Activated CD4-positive, alpha-beta T cell treated with anti-CD3 and anti-CD28 coated beads, Interleukin-2, amount 10 ng/mL, durations not matched to agents 24 days and 14 days (primary cell): ENCODE data around the gene TMEM150C. TPM values are rescaled to one million over a fixed set of nuclear protein-coding genes. Genes with fewer than 3 reads are reported as not detected.
"Not testable (repeated sequence)": the region's sequence is repeated elsewhere in the genome, so short reads cannot be mapped to it uniquely, and the experiment has no call there.

ENCODE experiments used
- DNase-seq: peaks from one replicate; pipeline ENCODE4 v3.0.0; 2022
- H3K27ac Mint-ChIP-seq: one replicate; pipeline ENCODE4 v1.8.0; 2022; ENCODE audit warnings: mild to moderate bottlenecking, mixed read lengths
- H3K27me3 Mint-ChIP-seq: one replicate; pipeline ENCODE4 v1.8.0; 2022; ENCODE audit warnings: mixed read lengths
- H3K36me3 Mint-ChIP-seq: one replicate; pipeline ENCODE4 v1.8.0; 2022; ENCODE audit warnings: low read depth, mild to moderate bottlenecking, mixed read lengths
- H3K4me1 Mint-ChIP-seq: one replicate; pipeline ENCODE4 v1.8.0; 2021; ENCODE audit warnings: mixed read lengths
- H3K4me3 Mint-ChIP-seq: one replicate; pipeline ENCODE4 v1.8.0; 2022; ENCODE audit warnings: mild to moderate bottlenecking, moderate library complexity, mixed read lengths
- H3K9me3 Mint-ChIP-seq: one replicate; pipeline ENCODE4 v1.8.0; 2021; ENCODE audit warnings: mixed read lengths
- intact Hi-C: fragments of 100-400 bp; cut with micrococcal nuclease; formaldehyde crosslinking; loops from one replicate; pipeline ENCODE4 v1.15.1; 2023
- total RNA-seq: library from RNA; stranded (reverse); gene quantifications from 2 replicates; pipeline ENCODE4 v1.2.3, GENCODE V29; 2022

Gene TMEM150C
- total RNA-seq, 1 donor from 2014 or later, result not detected

DNA sequence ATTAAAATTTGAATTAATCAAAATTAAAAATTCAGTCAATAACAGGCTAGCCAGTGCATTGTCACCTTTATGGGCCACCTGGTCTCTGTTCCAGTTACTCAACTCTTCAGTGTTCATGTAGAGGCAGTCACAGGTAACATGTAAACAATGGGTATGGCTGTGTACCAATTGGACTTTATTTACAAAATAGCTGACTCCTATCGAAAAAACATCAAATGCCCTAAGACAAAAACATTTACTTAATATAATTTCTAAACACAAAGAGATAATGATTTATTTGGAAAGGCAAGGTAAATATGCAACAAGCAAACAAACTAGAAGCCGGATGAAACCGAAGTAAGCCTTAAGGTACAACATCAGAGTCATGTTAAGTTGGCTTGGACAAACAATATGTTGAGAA is 8.8 kb downstream of the TMEM150C start:
- Mint-ChIP-seq H3K4me3 (no peak overlapping the region), H3K36me3 (no peaks in the 10 kb centered on the region), H3K27me3 (peaks cover 11% of the 10 kb centered on the region), H3K4me1 (no peaks in the 10 kb centered on the region), H3K9me3 (peaks cover 3% of the 10 kb centered on the region), H3K27ac (no peak overlapping the region)
- no peak for DNase-seq
- intact Hi-C loops, result no loop called here

DNA sequence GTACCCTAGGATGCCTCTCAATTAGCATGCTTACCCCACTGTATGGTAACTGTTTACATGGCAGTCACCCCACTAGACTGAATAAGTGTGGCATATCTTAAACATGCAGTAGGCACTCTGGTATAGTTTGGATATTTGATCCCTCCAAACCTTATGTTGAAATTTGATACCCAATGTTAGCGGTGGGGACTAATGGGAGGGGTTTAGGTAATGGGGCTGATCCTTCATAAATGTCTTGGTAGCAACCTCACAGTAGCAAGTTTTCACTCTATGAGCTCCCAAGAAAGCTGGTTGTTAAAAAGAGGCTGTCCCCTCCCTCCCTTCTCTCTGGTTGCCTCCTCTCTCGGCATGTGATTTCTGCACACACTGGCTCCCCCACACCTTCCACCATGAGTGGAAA is 10.1 kb downstream of the TMEM150C start:
- intact Hi-C loops, result no loop called here
- no peak for DNase-seq
- Mint-ChIP-seq H3K27ac (no peak overlapping the region), H3K36me3 (no peaks in the 10 kb centered on the region), H3K9me3 (peaks cover 3% of the 10 kb centered on the region), H3K4me1 (no peaks in the 10 kb centered on the region), H3K27me3 (peaks cover 6% of the 10 kb centered on the region), H3K4me3 (no peak overlapping the region)

DNA sequence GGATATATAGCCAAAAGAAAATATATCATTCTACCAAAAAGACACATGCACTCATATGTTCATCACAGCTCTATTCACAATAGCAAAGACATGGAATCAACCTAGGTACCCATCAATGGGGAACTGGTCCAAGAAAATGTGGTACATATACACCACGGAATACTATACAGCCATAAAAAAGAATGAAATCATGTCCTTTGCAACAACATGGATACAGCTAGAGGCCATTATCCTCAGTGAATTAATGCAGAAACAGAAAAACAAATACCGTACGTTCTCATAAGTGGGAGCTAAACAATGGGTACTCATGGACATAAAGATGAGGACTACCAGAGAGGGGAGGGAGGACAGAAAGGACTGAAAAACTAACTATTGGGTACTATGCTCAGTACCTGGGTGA is 13.9 kb downstream of the TMEM150C start:
- H3K27ac Mint-ChIP-seq, H3K4me1 Mint-ChIP-seq, H3K9me3 Mint-ChIP-seq, H3K36me3 Mint-ChIP-seq, H3K4me3 Mint-ChIP-seq, DNase-seq, intact Hi-C loops, H3K27me3 Mint-ChIP-seq: not testable (repeated sequence)

DNA sequence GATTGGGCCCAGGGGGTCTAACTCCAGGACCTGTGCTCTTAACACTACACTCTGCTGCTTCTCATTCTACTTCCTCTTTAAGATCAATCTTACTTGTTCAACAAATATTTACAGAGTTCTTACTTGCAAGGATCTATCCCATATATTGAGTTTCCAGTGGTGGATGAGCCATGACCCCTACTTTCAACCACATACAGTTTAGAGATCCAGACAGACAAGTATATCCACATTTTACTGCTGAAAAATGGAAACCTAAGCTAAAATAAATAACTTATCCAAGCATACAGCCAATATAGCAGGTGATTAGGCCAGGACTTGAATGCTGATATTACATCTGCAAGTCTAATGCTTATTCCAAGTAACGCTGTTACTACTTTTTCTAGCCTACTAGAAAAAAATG is 18.7 kb downstream of the TMEM150C start:
- Mint-ChIP-seq H3K36me3 (no peaks in the 10 kb centered on the region), H3K27ac (no peak overlapping the region), H3K27me3 (peaks cover 7% of the 10 kb centered on the region), H3K9me3 (no peaks in the 10 kb centered on the region), H3K4me3 (no peak overlapping the region), H3K4me1 (no peaks in the 10 kb centered on the region)
- no peak for DNase-seq
- intact Hi-C loops, result no loop called here

DNA sequence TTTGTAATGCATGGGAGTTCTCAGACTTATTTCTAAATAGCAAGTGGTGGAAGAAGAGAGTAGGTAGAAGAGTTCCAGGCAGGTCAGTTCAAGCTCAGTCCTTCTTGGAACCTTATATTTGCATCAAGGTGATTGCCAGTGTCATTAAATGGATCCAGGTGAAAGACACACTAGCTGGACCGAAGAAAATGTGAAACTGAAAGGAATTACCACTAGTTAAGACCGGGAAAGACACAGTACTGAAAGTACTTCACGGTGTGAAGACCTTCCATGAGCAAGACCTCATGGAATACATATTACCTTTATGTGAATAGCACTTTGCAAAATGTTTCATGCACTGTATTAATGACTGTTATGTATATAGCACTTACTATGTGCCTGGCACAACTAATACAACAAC is 19.1 kb downstream of the TMEM150C start:
- no peak for DNase-seq
- H3K36me3 Mint-ChIP-seq, result no peaks in the 10 kb centered on the region
- H3K27ac Mint-ChIP-seq, result no peak overlapping the region
- no peak overlapping the region for H3K4me3 Mint-ChIP-seq
- no peaks in the 10 kb centered on the region for H3K4me1 Mint-ChIP-seq
- no peaks in the 10 kb centered on the region for H3K9me3 Mint-ChIP-seq
- intact Hi-C loops, result no loop called here
- peaks cover 7% of the 10 kb centered on the region for H3K27me3 Mint-ChIP-seq

DNA sequence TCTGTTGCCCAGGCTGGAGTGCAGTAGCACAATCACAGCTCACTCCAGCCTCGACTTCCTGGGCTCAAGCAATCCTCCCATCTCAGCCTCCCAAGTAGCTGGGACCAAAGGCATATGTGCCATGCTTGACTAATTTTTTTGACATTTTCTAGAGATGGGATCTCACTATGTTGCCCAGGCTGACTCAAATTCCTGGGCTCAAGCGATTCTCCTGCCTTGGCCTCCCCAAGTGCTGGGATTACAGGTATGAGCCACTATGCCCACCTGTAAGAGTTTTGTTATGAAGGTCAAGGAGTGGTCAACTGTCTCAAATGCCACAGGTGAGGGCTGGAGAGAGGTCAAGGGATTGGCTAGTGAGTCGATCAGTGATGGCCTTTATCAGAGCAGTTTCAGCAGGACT is 32.5 kb downstream of the TMEM150C start:
- H3K36me3 Mint-ChIP-seq, result no peaks in the 10 kb centered on the region
- intact Hi-C loops, result no loop called here
- no peaks in the 10 kb centered on the region for H3K4me1 Mint-ChIP-seq
- no peaks in the 10 kb centered on the region for H3K9me3 Mint-ChIP-seq
- H3K27me3 Mint-ChIP-seq, result peaks cover 7% of the 10 kb centered on the region
- no peak overlapping the region for H3K27ac Mint-ChIP-seq
- DNase-seq, result no peak
- H3K4me3 Mint-ChIP-seq, result no peak overlapping the region

DNA sequence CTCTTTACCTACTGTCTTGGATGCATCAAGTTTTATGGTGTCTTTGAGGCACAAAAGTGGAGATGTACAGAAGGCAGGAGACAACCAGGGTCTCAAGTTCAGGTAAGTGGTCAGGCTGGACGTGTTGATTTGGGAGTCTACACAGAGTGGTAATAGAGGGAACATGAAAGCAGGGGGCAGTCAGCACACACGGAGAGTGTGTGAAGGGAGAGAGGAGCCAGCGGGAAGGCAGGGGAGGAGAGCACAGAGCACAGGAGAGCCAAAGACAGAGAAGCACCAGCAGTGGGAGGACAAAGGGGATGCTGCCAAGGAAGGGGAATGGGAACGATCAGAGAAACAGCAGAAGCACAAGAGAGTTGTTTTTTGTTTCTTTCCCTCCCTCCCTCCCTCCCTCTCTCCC is 32.9 kb downstream of the TMEM150C start:
- no peaks in the 10 kb centered on the region for H3K36me3 Mint-ChIP-seq
- no peak for DNase-seq
- H3K27ac Mint-ChIP-seq, result no peak overlapping the region
- no peak overlapping the region for H3K4me3 Mint-ChIP-seq
- intact Hi-C loops, result no loop called here
- no peaks in the 10 kb centered on the region for H3K9me3 Mint-ChIP-seq
- no peaks in the 10 kb centered on the region for H3K4me1 Mint-ChIP-seq
- peaks cover 8% of the 10 kb centered on the region for H3K27me3 Mint-ChIP-seq

DNA sequence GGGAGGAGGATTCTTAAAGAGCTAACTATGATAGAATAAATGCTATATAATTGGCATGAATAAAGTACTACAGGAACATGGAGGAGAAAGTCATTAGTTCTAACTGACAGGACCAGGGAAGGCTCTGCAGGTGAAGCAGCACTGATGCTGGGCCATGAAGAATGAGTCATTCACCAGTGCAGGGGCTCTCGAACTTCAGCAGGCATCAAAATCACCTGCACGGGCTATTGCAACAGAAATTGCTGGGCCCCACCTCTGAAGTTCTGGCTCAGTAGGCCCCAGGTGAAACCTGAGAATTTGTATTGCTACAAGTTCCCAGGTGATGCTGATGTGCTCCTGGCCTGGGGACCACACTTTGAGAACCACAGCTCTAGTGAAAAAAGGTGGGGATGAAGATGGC is 33.7 kb downstream of the TMEM150C start:
- no peaks in the 10 kb centered on the region for H3K4me1 Mint-ChIP-seq
- H3K9me3 Mint-ChIP-seq, result no peaks in the 10 kb centered on the region
- H3K4me3 Mint-ChIP-seq, result no peak overlapping the region
- no peak overlapping the region for H3K27ac Mint-ChIP-seq
- intact Hi-C loops, result no loop called here
- no peaks in the 10 kb centered on the region for H3K36me3 Mint-ChIP-seq
- peaks cover 8% of the 10 kb centered on the region for H3K27me3 Mint-ChIP-seq
- DNase-seq, result no peak

DNA sequence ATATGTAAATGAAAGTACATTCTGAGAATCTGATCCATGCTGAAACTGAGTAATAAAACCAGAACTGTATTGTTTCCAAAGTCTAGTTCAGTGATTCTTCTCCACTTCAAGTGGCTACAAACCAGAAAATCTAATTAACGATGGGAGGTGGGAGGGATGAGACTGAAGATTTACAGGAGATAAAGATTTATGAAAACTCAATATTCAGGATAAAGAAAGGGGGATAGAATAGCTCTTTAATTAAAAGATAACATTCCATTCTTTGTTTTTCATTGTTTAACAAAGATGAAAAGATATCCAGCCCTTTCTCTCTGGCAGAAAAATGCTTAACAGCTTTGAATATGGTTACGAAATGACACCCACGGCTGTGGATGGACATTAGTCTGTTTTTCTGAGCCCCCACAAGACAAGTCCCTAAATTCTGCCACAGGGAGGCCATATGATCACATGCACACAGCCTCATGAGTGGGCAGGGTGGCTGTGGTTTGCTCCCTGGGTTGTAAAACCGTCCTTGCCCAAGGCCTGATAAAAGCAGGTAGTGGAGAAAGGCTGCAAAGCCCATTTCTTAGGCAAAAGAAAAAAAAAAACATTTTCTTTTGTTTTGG is 36.4 kb downstream of the TMEM150C start:
- H3K27ac Mint-ChIP-seq, result no peak overlapping the region
- no peak for DNase-seq
- H3K36me3 Mint-ChIP-seq, result no peaks in the 10 kb centered on the region
- peaks cover 8% of the 10 kb centered on the region for H3K27me3 Mint-ChIP-seq
- no peaks in the 10 kb centered on the region for H3K9me3 Mint-ChIP-seq
- intact Hi-C loops, result no loop called here
- H3K4me3 Mint-ChIP-seq, result no peak overlapping the region
- no peaks in the 10 kb centered on the region for H3K4me1 Mint-ChIP-seq

DNA sequence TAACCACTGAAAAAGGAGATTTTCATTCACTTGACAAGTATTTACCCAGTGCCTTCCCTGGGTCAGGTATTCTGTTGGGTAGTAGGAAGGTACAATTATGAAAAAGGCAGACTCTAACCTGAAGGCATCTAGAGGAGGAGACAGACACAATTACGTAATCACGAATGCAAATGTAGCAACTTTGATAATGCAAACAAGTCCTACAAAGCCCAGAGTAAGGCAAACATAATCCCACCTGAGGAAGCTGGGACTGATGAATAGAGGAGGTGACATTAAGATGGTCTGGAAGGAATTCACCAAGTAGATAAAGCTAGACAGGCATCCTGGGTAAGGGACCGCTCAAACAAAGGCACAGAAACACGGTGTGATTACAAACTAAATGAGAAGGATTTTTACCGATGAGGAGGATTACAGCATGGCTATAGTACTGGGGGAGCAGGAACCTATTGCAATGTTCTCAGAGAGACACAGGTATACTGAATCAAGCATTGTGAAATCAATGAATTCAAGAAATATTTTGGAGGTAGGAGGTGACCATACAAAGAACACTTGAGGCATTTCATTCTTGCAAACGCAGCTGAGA is 37.1 kb downstream of the TMEM150C start:
- intact Hi-C loops, result no loop called here
- no peaks in the 10 kb centered on the region for H3K4me1 Mint-ChIP-seq
- H3K27me3 Mint-ChIP-seq, result peaks cover 8% of the 10 kb centered on the region
- H3K9me3 Mint-ChIP-seq, result no peaks in the 10 kb centered on the region
- H3K36me3 Mint-ChIP-seq, result no peaks in the 10 kb centered on the region
- no peak overlapping the region for H3K27ac Mint-ChIP-seq
- no peak overlapping the region for H3K4me3 Mint-ChIP-seq
- DNase-seq, result no peak

DNA sequence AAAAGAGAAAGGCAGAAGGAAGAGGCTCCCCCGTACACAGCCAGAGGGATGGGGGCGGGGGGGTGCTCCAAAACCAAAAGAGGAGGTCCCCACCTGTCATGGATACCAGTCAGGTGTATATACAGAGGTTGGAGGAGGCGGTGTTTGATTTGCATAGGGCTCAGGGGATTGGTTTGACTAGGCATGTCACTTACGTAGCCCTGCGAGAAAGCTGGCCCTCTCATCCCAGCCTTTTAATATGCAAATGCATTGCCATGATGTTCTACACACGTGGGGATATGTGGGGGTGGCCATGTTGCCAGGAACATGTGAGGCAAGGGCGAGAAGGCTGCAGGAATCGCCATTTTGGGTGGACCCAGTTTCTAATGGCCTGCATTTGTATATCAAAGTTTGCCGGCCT is 38.6 kb downstream of the TMEM150C start:
- Mint-ChIP-seq H3K36me3 (no peaks in the 10 kb centered on the region), H3K4me3 (no peak overlapping the region), H3K9me3 (no peaks in the 10 kb centered on the region), H3K27me3 (peaks cover 8% of the 10 kb centered on the region), H3K4me1 (no peaks in the 10 kb centered on the region), H3K27ac (no peak overlapping the region)
- intact Hi-C loops, result no loop called here
- DNase-seq, result no peak

DNA sequence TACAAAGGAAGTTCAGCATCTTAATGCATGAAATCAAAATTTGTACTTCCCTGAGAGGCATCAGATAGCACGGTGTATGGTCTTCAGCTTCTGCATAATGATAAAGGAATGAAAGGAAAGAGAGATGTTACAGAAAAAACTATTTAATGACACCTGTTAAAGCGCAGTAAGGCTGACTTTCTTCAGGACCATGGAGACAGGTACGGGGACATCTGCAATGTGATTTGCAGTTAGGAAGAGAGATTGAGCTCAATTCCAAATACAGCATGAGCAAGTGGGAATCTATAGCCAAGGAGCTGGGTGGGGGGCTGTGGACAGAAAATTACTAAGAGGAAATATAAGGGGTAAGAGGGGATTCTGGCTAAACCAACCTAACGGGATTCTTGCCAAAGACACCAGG is 39.3 kb downstream of the TMEM150C start:
- Mint-ChIP-seq H3K36me3 (no peaks in the 10 kb centered on the region), H3K4me1 (no peaks in the 10 kb centered on the region), H3K9me3 (no peaks in the 10 kb centered on the region), H3K4me3 (no peak overlapping the region), H3K27ac (no peak overlapping the region), H3K27me3 (peaks cover 7% of the 10 kb centered on the region)
- no peak for DNase-seq
- intact Hi-C loops, result no loop called here

DNA sequence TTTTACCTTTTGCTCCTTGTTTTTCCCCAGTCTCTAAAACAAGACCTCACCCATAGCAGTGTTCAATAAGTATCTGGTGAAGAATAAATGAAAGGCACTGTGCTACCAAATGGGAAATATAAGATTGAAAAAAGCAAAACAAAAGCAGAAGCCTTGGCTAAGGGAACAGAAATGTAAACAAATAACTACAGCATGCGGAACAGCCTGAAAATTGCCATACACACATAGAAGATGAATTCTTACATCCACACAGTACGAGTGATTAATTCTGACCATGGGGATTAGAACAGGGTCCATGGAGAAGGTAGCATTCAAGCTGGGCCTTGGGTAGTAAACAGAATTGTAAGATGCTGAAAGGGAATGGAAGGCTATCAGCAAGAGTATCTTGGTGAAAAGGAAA is 40.5 kb downstream of the TMEM150C start:
- intact Hi-C loops, result no loop called here
- Mint-ChIP-seq H3K36me3 (no peaks in the 10 kb centered on the region), H3K27ac (no peak overlapping the region), H3K9me3 (no peaks in the 10 kb centered on the region), H3K4me3 (no peak overlapping the region), H3K27me3 (peaks cover 6% of the 10 kb centered on the region), H3K4me1 (no peaks in the 10 kb centered on the region)
- no peak for DNase-seq

DNA sequence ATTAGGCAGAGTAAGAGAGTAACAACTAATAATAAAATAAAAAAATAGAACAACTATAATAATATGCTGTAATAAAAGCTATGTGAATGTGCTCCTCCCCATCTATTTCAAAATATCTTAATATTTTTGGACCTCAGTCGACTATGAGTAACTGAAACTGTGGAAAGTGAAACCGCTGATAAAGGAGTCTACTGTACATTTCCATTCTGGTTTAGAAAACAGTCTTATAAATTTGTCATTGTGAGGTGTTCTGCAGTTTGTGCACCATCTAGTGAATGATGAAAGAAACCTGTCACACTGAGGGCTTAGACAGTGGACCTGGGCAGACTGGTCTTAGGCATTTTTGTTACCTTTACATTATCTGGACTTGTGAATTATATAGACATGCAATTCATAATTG is 42.0 kb downstream of the TMEM150C start:
- DNase-seq, result no peak
- peaks cover 9% of the 10 kb centered on the region for H3K27me3 Mint-ChIP-seq
- H3K36me3 Mint-ChIP-seq, result no peaks in the 10 kb centered on the region
- intact Hi-C loops, result no loop called here
- no peaks in the 10 kb centered on the region for H3K4me1 Mint-ChIP-seq
- H3K27ac Mint-ChIP-seq, result no peak overlapping the region
- H3K9me3 Mint-ChIP-seq, result no peaks in the 10 kb centered on the region
- H3K4me3 Mint-ChIP-seq, result no peak overlapping the region

DNA sequence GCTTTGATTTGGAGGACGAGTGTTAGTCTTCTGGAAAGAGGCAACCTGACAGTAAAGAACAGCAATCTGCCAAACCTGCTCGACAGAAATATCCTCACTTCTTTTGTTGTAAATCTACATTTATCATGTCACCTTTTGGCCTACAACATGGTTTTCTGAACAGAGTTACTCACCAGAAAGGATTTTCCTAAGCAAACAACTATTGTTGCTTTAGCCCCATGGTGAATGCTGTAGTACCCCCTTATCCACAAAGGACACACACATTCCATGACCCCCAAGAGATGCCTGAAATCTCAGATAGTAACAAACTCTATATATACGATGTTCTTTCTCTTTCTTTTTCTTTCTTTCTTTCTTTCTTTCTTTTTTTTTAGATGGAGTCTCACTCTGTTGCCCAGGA is 42.7 kb downstream of the TMEM150C start:
- Mint-ChIP-seq H3K27me3 (peaks cover 4% of the 10 kb centered on the region), H3K9me3 (no peaks in the 10 kb centered on the region)
- intact Hi-C loops, result no loop called here

More for the DNA sequence above, 42.7 kb downstream of the TMEM150C start:
- DNase-seq, result no peak
- Mint-ChIP-seq H3K4me1 (no peaks in the 10 kb centered on the region), H3K4me3 (no peak overlapping the region), H3K36me3 (no peaks in the 10 kb centered on the region), H3K27ac (no peak overlapping the region)
